ENCODE data around the gene HABP4.

HABP4 gene

DNA sequence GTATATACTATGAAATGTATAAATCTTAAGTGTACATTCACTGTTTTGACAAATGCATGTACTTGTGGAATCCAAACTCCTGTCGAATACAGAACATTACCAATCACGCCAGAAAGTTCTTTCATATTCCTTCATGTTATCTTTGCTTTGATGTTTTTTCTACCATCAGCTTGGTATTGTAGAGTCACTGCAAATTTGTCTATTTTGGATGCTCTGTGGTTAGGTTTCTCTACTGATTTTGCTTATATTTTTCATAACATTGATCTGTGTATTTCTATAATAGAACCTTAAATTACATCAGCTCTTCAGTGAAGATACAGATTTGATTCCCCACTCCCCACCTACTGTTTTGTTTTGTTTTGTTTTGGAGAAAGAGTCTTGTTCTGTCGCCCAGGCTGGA lies 30.8 kb downstream of the HABP4 start:
- no peak for TF ChIP-seq EZH2 (IDR thresholded peaks at IDR 0.05; ENCODE audit: borderline replicate concordance, low read length)
- TF ChIP-seq, protein P1, sequence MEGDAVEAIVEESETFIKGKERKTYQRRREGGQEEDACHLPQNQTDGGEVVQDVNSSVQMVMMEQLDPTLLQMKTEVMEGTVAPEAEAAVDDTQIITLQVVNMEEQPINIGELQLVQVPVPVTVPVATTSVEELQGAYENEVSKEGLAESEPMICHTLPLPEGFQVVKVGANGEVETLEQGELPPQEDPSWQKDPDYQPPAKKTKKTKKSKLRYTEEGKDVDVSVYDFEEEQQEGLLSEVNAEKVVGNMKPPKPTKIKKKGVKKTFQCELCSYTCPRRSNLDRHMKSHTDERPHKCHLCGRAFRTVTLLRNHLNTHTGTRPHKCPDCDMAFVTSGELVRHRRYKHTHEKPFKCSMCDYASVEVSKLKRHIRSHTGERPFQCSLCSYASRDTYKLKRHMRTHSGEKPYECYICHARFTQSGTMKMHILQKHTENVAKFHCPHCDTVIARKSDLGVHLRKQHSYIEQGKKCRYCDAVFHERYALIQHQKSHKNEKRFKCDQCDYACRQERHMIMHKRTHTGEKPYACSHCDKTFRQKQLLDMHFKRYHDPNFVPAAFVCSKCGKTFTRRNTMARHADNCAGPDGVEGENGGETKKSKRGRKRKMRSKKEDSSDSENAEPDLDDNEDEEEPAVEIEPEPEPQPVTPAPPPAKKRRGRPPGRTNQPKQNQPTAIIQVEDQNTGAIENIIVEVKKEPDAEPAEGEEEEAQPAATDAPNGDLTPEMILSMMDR (IDR thresholded peaks at IDR 0.05; ENCODE audit: low read length) = no peak
- no peaks in the 10 kb centered on the region for H3K9me2 ChIP-seq (ENCODE audit: low read depth, low read length)
- H3K9me3 ChIP-seq (ENCODE audit: low read length) = no peaks in the 10 kb centered on the region
- H3K79me2 ChIP-seq (ENCODE audit: insufficient read depth, low read length) = no peaks in the 10 kb centered on the region
- H3K27me3 ChIP-seq (ENCODE audit: insufficient read depth, low read length) = no peaks in the 10 kb centered on the region
- no peaks in the 10 kb centered on the region for H3K36me3 ChIP-seq (ENCODE audit: insufficient read depth, low read length)
- H3K4me1 ChIP-seq (ENCODE audit: insufficient read depth, low read length, severe bottlenecking) = peaks cover 15% of the 10 kb centered on the region
- no peak overlapping the region for H3K9ac ChIP-seq (ENCODE audit: low read length)
- H2AFZ ChIP-seq (ENCODE audit: low read length) = no peak overlapping the region
- H3K27ac ChIP-seq (ENCODE audit: low read depth, low read length, poor library complexity, severe bottlenecking) = no peak overlapping the region
- H3F3A ChIP-seq (ENCODE audit: insufficient read depth, low read length) = no peaks in the 10 kb centered on the region
- H3K4me2 ChIP-seq (ENCODE audit: low read length) = no peak overlapping the region
- H4K20me1 ChIP-seq (ENCODE audit: insufficient read depth, low read length) = no peaks in the 10 kb centered on the region
- H3K4me3 ChIP-seq (ENCODE audit: low read depth, low read length, poor library complexity, severe bottlenecking) = no peak overlapping the region

DNA sequence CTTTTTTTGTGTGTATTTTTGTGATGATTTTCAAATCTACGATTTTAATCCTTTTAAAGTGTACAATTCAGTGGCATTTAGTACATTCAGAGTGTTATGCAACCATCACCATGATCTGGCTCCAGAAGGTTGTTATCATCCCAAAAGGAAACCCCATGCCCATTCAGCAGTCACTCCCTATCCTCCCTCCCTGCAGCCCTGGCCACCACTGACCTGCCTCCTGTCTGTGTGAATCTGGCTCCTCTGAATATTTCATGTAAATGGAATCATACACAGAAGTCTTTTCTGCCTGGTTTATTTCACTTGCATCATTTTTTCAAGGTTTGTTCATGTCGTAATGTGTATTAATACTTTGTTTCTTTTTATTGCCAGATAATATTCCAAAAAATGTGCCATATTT lies 32.5 kb downstream of the HABP4 start:
- no peaks in the 10 kb centered on the region for H4K20me1 ChIP-seq (ENCODE audit: insufficient read depth, low read length)
- no peaks in the 10 kb centered on the region for H3K27me3 ChIP-seq (ENCODE audit: insufficient read depth, low read length)
- no peaks in the 10 kb centered on the region for H3F3A ChIP-seq (ENCODE audit: insufficient read depth, low read length)
- no peak overlapping the region for H2AFZ ChIP-seq (ENCODE audit: low read length)
- no peak overlapping the region for H3K4me2 ChIP-seq (ENCODE audit: low read length)
- no peak overlapping the region for H3K9ac ChIP-seq (ENCODE audit: low read length)
- TF ChIP-seq, protein P1 (IDR thresholded peaks at IDR 0.05; ENCODE audit: low read length) = no peak
- TF ChIP-seq EZH2 (IDR thresholded peaks at IDR 0.05; ENCODE audit: borderline replicate concordance, low read length) = no peak
- no peaks in the 10 kb centered on the region for H3K79me2 ChIP-seq (ENCODE audit: insufficient read depth, low read length)
- H3K9me3 ChIP-seq (ENCODE audit: low read length) = no peaks in the 10 kb centered on the region
- H3K27ac ChIP-seq (ENCODE audit: low read depth, low read length, poor library complexity, severe bottlenecking) = no peak overlapping the region
- H3K4me1 ChIP-seq (ENCODE audit: insufficient read depth, low read length, severe bottlenecking) = peaks cover 15% of the 10 kb centered on the region
- H3K36me3 ChIP-seq (ENCODE audit: insufficient read depth, low read length) = no peaks in the 10 kb centered on the region
- no peaks in the 10 kb centered on the region for H3K9me2 ChIP-seq (ENCODE audit: low read depth, low read length)
- no peak overlapping the region for H3K4me3 ChIP-seq (ENCODE audit: low read depth, low read length, poor library complexity, severe bottlenecking)

DNA sequence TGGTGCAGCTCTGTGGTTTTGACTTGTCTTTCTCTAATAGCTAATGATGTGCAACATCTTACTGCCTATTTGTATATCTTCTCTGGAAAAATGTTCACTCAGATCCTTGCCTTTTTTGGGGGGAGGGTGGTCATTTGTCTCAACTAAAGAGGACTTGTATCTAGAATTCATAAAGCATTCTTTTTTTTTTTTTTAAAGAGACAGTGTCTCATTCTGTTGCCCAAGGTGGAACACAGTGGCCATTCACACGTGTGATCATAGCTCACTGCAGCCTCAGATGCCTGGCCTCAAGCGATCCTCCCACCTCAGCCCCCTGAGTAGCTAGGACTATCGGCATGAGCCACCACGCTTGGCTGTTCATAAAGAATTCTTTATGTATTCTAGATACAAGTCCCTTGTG lies 33.2 kb downstream of the HABP4 start:
- TF ChIP-seq EZH2 (IDR thresholded peaks at IDR 0.05; ENCODE audit: borderline replicate concordance, low read length) = no peak
- TF ChIP-seq, protein P1 (IDR thresholded peaks at IDR 0.05; ENCODE audit: low read length) = no peak
- no peaks in the 10 kb centered on the region for H3K9me2 ChIP-seq (ENCODE audit: low read depth, low read length)
- peaks cover 15% of the 10 kb centered on the region for H3K4me1 ChIP-seq (ENCODE audit: insufficient read depth, low read length, severe bottlenecking)
- no peak overlapping the region for H3K4me2 ChIP-seq (ENCODE audit: low read length)
- H3K27me3 ChIP-seq (ENCODE audit: insufficient read depth, low read length) = no peaks in the 10 kb centered on the region
- no peaks in the 10 kb centered on the region for H4K20me1 ChIP-seq (ENCODE audit: insufficient read depth, low read length)
- H3F3A ChIP-seq (ENCODE audit: insufficient read depth, low read length) = no peaks in the 10 kb centered on the region
- no peak overlapping the region for H2AFZ ChIP-seq (ENCODE audit: low read length)
- no peak overlapping the region for H3K9ac ChIP-seq (ENCODE audit: low read length)
- no peak overlapping the region for H3K4me3 ChIP-seq (ENCODE audit: low read depth, low read length, poor library complexity, severe bottlenecking)
- no peaks in the 10 kb centered on the region for H3K9me3 ChIP-seq (ENCODE audit: low read length)
- no peak overlapping the region for H3K27ac ChIP-seq (ENCODE audit: low read depth, low read length, poor library complexity, severe bottlenecking)
- no peaks in the 10 kb centered on the region for H3K36me3 ChIP-seq (ENCODE audit: insufficient read depth, low read length)
- H3K79me2 ChIP-seq (ENCODE audit: insufficient read depth, low read length) = no peaks in the 10 kb centered on the region
